Astrocyte (in vitro differentiated cells and primary cell): Measurements from ENCODE around the gene RHOG.

Source experiments
- EZH2 ChIP-seq: IDR thresholded peaks from 2 replicates; pipeline ENCODE4 v1.6.1; 2012; ENCODE audit warnings: mild to moderate bottlenecking, low read length, inconsistent platforms; ENCODE audit not compliant: insufficient read depth
- TF ChIP-seq, protein P1 (sequence below): IDR thresholded peaks from 2 replicates; pipeline ENCODE4 v1.5.1; 2011; ENCODE audit warnings: low read depth, mild to moderate bottlenecking, inconsistent platforms, low read length, moderate library complexity; ENCODE audit not compliant: insufficient read depth

DNA sequence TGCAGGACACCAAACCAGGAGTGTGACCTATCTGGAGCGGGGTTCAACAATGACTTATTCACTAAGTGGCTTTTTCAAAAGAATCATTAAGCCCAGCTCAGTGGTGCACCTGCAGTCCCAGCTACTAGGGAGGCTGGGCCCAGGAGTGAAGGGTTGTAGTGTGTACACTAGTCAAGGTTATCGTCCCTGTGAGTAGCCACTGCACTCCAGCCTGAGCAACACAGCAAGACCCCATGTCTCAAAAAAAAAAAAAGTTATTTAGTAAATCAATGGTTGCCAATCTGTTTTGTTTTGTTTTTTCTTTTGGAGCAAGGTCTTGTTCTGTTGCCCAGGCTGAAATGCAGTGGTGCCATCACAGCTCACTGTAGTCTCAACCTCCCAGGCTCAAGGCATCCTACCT lies 7.9 kb downstream of the RHOG start:
- TF ChIP-seq EZH2, result no peak
- TF ChIP-seq, protein P1, sequence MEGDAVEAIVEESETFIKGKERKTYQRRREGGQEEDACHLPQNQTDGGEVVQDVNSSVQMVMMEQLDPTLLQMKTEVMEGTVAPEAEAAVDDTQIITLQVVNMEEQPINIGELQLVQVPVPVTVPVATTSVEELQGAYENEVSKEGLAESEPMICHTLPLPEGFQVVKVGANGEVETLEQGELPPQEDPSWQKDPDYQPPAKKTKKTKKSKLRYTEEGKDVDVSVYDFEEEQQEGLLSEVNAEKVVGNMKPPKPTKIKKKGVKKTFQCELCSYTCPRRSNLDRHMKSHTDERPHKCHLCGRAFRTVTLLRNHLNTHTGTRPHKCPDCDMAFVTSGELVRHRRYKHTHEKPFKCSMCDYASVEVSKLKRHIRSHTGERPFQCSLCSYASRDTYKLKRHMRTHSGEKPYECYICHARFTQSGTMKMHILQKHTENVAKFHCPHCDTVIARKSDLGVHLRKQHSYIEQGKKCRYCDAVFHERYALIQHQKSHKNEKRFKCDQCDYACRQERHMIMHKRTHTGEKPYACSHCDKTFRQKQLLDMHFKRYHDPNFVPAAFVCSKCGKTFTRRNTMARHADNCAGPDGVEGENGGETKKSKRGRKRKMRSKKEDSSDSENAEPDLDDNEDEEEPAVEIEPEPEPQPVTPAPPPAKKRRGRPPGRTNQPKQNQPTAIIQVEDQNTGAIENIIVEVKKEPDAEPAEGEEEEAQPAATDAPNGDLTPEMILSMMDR, result no peak
